OCI-LY7 (cell line): ENCODE measurements around the gene KCTD17. TPM values are rescaled to one million over a fixed set of nuclear protein-coding genes. Genes with fewer than 3 reads are reported as not detected.

Source experiments
- BruUV-seq: library from RNA; stranded (reverse); fragments of 400-500 nt; replicated peaks from 2 replicates; lab custom pipeline; 2021; lab: Mats Ljungman, UMichigan
- CTCF ChIA-PET: fragments of 300-600 bp; sonication (Branson Sonifier 250); formaldehyde crosslinking; loops from one replicate; lab custom pipeline; 2022; ENCODE audit warnings: antibody characterized with exemption; ENCODE audit not compliant: unreplicated experiment; lab: Charles Lee
- POLR2A ChIA-PET: fragments of 300-600 bp; sonication (Branson Sonifier 250); formaldehyde crosslinking; loops from one replicate; lab custom pipeline; 2022; ENCODE audit warnings: antibody characterized with exemption; lab: Charles Lee
- DNase-seq: peaks from one replicate; pipeline ENCODE4 v3.0.0-alpha.2; 2015; ENCODE audit warnings: low spot score
- H2AFZ ChIP-seq: fragments of 200-600 bp; sonication (generic), shearing (Covaris generic); 2 replicates; pipeline ENCODE4 v1.6.1; 2014; ENCODE audit warnings: mild to moderate bottlenecking, antibody characterized with exemption, low read length, moderate library complexity
- H3K27ac ChIP-seq: fragments of 200-600 bp; sonication (generic); 2 replicates; pipeline ENCODE4 v1.5.1; 2014; ENCODE audit warnings: mixed run types, low read depth, mild to moderate bottlenecking, moderate library complexity, low read length, inconsistent platforms; ENCODE audit not compliant: poor library complexity, severe bottlenecking
- H3K36me3 ChIP-seq: fragments of 200-600 bp; sonication (generic); 2 replicates; pipeline ENCODE4 v1.6.1; 2014; ENCODE audit warnings: mild to moderate bottlenecking, antibody characterized with exemption, low read length, moderate library complexity, mixed read lengths; ENCODE audit not compliant: insufficient read depth
- H3K4me1 ChIP-seq: fragments of 200-600 bp; sonication (generic); 2 replicates; pipeline ENCODE4 v1.5.1; 2014; ENCODE audit warnings: mild to moderate bottlenecking, low read length; ENCODE audit not compliant: insufficient read depth, poor library complexity, severe bottlenecking
- H3K4me2 ChIP-seq: fragments of 200-600 bp; sonication (generic); 2 replicates; pipeline ENCODE4 v1.6.1; 2014; ENCODE audit warnings: mild to moderate bottlenecking, low read length
- H3K4me3 ChIP-seq: fragments of 200-600 bp; sonication (generic); 2 replicates; pipeline ENCODE4 v1.5.1; 2014; ENCODE audit warnings: mild to moderate bottlenecking, low read depth, low read length; ENCODE audit not compliant: poor library complexity, severe bottlenecking
- H3K79me2 ChIP-seq: fragments of 200-600 bp; sonication (generic); 2 replicates; pipeline ENCODE4 v1.6.1; 2016; ENCODE audit warnings: low read depth, mild to moderate bottlenecking, low read length, moderate library complexity, mixed read lengths; ENCODE audit not compliant: insufficient read depth
- H3K9me2 ChIP-seq: fragments of 200-600 bp; sonication (generic); 2 replicates; pipeline ENCODE4 v1.6.1; 2016; ENCODE audit warnings: mild to moderate bottlenecking, low read length, mixed read lengths; ENCODE audit not compliant: insufficient read depth
- H3K9me3 ChIP-seq: fragments of 200-600 bp; sonication (generic); 2 replicates; pipeline ENCODE4 v1.6.1; 2014; ENCODE audit warnings: mild to moderate bottlenecking, mixed run types, low read length, mixed read lengths
- H4K20me1 ChIP-seq: fragments of 200-600 bp; sonication (generic); 2 replicates; pipeline ENCODE4 v1.6.1; 2014; ENCODE audit warnings: mild to moderate bottlenecking, antibody characterized with exemption, low read length, moderate library complexity, mixed read lengths; ENCODE audit not compliant: insufficient read depth
- EZH2phosphoT487 ChIP-seq: fragments of 200-600 bp; sonication (generic); IDR thresholded peaks from 2 replicates; pipeline ENCODE4 v1.6.1; 2018; ENCODE audit warnings: low read depth, borderline replicate concordance, mild to moderate bottlenecking, mixed run types, antibody characterized with exemption, low read length, moderate library complexity, mixed read lengths
- intact Hi-C: fragments of 100-400 bp; cut with micrococcal nuclease; formaldehyde crosslinking; loops from one replicate; pipeline ENCODE4 v1.10.0; 2022; ENCODE audit not compliant: unreplicated experiment
- total RNA-seq, 2 experiments: library from RNA; depleted of rRNA in 1 of 2; stranded (reverse); fragments of >200 nt in 1 of 2; shearing (Covaris generic) in 1 of 2; gene quantifications; 2 replicates each; pipeline ENCODE4 v1.2.3, GENCODE V29; 2014 to 2022
- TF ChIP-seq, protein P1 (sequence below): fragments of 200-600 bp; sonication (generic); conservative IDR thresholded peaks from 2 replicates; pipeline ENCODE4 v1.5.1; 2014; ENCODE audit warnings: mild to moderate bottlenecking, antibody characterized with exemption, low read length, moderate library complexity, mixed read lengths

KCTD17 gene
- total RNA-seq, 2 experiments from 2014 or later = 17.7 to 21.7 TPM

DNA sequence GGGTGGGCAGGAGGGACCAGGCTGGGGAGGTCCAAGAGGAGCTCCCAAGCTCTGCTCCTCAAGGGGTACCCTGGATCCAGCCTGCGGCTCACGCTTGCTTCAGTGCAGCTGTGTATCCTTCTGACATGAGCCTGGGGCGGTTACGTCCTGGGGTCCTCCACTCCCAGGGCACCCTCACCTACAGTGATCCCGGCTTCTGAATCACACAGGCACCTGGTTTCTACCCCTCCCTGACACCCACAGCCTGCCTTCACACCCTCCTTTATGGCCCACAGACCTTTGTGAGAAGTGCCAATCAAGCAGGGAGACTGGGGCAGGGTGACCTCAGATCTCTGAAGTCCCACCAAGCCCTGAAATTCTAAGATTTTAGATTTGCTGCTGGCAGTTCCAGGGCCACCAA is 30.5 kb upstream of the KCTD17 start:
- BruUV-seq = no TSS peak
- Histone ChIP-seq H3K4me1 (peaks cover 13% of the 10 kb centered on the region), H3K9me3 (no peaks in the 10 kb centered on the region), H3K4me2 (peak overlapping the region; percentile 80; the same call in 1 of the 2 replicates), H3K36me3 (no peaks in the 10 kb centered on the region), H3K9me2 (no peaks in the 10 kb centered on the region), H4K20me1 (no peaks in the 10 kb centered on the region), H2AFZ (no peak overlapping the region), H3K79me2 (peaks cover 6% of the 10 kb centered on the region; the same call in 1 of the 2 replicates), H3K4me3 (no peak overlapping the region), H3K27ac (no peak overlapping the region)
- intact Hi-C loops = no loop called here
- ChIA-PET POLR2A (no interaction called here), CTCF (interaction anchor here (0.6 kb wide), 1 partner anchor 245 kb away, joined by 3 read pairs; the partner anchor contains the start of gene IFT27)
- TF ChIP-seq, protein P1, sequence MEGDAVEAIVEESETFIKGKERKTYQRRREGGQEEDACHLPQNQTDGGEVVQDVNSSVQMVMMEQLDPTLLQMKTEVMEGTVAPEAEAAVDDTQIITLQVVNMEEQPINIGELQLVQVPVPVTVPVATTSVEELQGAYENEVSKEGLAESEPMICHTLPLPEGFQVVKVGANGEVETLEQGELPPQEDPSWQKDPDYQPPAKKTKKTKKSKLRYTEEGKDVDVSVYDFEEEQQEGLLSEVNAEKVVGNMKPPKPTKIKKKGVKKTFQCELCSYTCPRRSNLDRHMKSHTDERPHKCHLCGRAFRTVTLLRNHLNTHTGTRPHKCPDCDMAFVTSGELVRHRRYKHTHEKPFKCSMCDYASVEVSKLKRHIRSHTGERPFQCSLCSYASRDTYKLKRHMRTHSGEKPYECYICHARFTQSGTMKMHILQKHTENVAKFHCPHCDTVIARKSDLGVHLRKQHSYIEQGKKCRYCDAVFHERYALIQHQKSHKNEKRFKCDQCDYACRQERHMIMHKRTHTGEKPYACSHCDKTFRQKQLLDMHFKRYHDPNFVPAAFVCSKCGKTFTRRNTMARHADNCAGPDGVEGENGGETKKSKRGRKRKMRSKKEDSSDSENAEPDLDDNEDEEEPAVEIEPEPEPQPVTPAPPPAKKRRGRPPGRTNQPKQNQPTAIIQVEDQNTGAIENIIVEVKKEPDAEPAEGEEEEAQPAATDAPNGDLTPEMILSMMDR = no peak
- no peak for TF ChIP-seq EZH2phosphoT487
- no peak for DNase-seq

DNA sequence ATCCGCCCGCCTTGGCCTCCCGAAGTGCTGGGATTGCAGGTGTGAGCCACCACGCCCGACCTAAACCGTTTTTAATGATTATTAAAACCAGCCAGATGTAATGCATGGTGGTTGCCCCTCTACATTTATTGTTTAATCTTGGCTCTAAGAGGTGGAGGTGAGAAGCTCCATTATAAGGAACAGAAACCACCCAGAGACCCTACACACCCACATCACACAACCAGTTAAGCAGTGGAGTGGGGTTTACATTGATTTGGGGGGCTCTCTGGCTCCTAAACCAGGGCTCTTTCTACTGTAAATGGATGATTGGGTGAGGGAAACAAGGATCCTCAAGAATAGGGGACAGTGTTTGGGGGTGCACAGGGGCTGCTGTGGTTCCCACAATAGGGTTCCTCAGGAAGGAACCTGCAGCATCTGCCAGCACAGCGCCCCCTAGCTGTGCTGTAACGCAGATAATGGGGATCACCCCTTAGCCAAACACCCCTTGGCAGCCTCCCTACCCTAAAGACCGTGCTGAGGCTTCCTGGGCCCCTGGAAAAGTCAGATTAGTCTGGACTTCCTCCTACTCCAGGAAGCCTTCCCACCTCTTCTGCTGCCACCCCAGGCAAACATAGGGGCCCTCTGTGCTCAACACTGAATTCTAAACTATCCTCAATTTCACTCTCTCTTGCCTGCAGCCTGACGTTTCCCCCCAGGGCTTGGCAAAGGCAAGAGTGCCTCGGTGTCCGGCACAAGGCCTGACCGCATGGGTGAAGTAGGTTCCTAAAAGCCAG is 29.6 kb upstream of the KCTD17 start:
- Histone ChIP-seq H4K20me1 (no peaks in the 10 kb centered on the region), H3K79me2 (peaks cover 6% of the 10 kb centered on the region; the same call in 1 of the 2 replicates), H3K27ac (no peak overlapping the region), H2AFZ (no peak overlapping the region), H3K36me3 (no peaks in the 10 kb centered on the region), H3K9me2 (no peaks in the 10 kb centered on the region), H3K4me2 (0 out of 2 replicates have a peak overlapping the region, but pooled peaks have one; percentile 7), H3K9me3 (no peaks in the 10 kb centered on the region), H3K4me1 (peaks cover 13% of the 10 kb centered on the region), H3K4me3 (no peak overlapping the region)
- ChIA-PET CTCF (interaction anchor here (0.6 kb wide), 2 partner anchors 177 to 246 kb away, joined by 3 read pairs; partner anchors contain the start of gene IFT27), POLR2A (interaction anchor here (0.5 kb wide), 2 partner anchors 17 to 538 kb away, joined by 3 to 4 read pairs; no protein-coding TSS in a partner anchor)
- DNase-seq = peak; percentile 80
- no TSS peak for BruUV-seq
- no peak for TF ChIP-seq EZH2phosphoT487
- TF ChIP-seq, protein P1 = peak; percentile 94
- intact Hi-C loops = no loop called here
